Measurements from ENCODE around the gene ELK4.

- TF ChIP-seq RFX5 (IDR thresholded peaks at IDR 0.05; ENCODE audit: low read depth, low read length) (no peak), CTCF (conservative IDR thresholded peaks at IDR 0.05; ENCODE audit: low read depth, low read length) (no peak), ELK1 (IDR thresholded peaks at IDR 0.05; ENCODE audit: borderline replicate concordance, low read depth, low read length) (no peak), BHLHE40 (IDR thresholded peaks at IDR 0.05; ENCODE audit: low read depth, low read length) (no peak), MAFK (IDR thresholded peaks at IDR 0.05; ENCODE audit: low read depth, low read length) (no peak)
Observed at GRCh38 chr1:205597691-205598314, 34.0 kb downstream of the ELK4 start.
